HuH-7 (cell line): Measurements from ENCODE around the gene SEMA6A.

Experiments
- DNase-seq: peaks from one replicate; pipeline ENCODE4 v3.0.0; 2011; ENCODE audit warnings: low spot score

The SEMA6A gene

GRCh38 chr5:116437922-116438578 is 136.6 kb downstream of the SEMA6A start:
- no peak for DNase-seq

- no peak for DNase-seq
These were observed 137.3 kb downstream of the SEMA6A start for GRCh38 chr5:116437351-116437705.

DNA sequence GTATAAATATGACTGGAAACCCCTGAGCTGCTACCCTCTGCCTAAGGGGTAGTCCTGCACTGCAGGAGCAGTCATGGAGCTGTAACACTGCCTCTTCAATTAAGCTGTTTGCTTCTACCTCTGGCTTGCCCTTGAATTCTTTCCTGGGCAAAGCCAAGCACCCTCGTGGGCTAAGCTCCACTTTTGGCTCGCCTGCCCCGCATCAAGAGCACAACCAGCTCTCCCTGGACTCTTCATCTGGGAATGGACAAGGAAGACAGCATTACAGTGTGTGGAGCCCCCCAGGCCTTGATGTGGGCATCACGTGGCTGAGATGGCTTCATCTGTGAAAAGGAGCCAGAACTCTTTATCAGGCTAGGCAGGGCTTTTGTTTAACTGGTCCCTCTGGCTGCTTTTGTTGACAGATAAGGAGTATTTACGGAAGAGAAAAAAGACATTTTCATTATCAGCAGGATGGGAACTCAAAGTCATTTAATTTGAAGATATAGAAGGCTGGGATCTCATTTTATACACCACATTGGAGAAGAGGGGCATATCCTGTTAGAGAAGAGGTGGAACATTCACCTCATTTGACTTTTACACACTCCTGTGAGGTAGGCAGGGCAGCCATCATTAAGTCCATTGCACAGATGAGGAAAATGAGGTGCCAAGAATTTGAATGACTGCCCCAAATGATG is 137.8 kb downstream of the SEMA6A start:
- DNase-seq = no peak

DNA sequence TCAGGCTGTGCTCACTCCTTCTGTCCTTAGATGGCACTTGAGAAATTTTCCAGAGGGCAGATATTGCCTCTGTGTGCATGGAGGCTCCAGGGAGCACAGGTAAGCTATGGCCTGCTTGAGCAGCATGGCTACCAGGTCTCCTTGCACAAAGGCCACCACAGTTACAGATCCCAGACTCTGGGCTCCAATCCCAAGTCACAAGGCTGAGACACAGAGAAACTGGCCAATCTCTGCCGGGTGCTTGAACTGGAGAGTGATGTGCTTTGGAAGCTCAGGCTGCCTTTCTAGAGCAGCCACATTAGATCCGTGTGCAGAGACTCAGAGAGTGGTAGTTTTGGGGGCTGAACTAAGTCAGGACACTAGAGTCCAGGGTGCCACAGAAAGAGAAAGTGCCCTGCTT is 145.7 kb downstream of the SEMA6A start:
- no peak for DNase-seq

DNA sequence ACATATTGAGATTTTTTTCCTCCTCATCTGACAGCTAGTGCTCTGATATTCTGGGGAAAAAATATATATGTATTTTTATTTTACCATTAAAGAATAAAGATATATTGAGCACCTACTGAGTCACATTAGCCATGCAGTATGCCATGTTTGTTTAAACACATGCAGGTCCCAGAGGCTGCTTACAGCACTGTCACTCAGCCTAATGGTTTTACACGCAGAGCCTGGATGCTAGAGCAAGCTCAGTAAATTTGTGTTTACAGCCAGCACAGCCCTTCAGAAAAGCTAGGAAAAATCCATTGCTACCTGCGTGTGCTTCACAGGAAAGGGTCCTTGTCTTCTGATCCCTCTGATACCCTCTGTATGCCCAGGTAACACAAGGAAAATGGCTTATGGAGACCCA is 146.2 kb downstream of the SEMA6A start:
- no peak for DNase-seq

DNA sequence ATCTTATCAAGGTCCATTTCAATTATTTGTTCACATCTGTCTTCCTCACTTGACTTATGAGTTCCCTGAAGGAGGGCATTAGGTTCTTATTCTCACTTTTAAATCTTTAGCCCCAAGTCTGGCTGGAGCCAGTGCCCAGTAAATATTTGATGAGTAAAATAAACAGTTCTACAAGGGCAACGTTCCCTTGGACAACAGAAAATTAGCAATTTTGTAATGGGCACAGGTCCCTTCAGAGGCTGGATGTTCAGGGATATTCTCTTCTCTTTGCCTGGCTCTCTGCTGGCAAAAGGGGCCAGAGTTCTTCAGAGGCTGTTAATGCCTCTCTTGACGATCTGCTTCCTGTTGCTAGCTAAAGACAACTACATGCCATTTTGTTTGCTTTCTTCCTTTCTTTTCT is 149.7 kb downstream of the SEMA6A start:
- DNase-seq = no peak

DNA sequence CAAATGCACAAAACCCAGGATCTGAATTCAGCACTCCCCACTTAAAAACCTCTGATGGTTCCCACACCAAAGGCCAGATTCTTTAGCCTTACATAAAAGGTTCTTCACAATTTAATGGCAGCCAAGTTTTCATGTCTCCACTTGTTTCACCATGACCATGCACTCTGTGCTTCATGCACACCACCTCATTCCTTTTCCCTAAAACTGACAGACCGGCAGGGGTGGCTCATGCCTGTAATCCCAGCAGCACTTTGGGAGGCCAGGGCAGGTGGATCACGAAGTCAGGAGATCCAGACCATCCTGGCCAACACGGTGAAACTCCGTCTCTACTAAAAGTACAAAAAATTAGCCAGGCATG is 150.4 kb downstream of the SEMA6A start:
- DNase-seq = no peak

DNA sequence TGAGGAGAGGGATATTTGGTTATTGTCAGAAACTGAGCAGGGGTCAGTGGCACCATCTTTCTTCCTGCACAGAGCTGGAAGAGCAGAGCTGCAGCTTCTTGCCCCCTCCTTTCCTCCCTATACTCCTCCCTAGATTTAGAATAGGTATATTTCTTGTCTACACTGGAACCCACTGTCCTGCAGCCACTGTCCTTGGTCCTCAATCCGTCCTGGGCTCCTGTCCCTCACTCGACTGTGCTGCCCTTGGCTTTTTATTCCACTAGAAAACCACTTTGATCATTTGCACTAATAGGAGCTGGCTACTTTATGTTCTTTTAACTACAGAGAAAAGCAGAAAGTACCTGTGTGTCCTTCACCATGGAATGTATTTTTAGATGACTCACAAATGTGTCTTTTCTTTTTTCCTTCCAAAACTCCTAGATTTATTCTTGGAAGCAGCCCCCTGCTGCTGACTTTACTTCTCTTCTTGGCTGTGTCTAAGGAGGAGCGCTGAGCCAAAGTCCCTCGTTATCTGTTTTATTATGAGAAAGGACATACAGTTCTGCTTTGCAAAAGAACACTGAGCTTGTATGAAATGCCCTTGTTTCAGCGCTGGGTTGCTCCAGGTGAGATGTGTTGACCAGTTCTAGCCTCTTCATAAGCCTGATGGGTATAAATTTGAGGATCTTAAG is 150.9 kb downstream of the SEMA6A start:
- DNase-seq = no peak

DNA sequence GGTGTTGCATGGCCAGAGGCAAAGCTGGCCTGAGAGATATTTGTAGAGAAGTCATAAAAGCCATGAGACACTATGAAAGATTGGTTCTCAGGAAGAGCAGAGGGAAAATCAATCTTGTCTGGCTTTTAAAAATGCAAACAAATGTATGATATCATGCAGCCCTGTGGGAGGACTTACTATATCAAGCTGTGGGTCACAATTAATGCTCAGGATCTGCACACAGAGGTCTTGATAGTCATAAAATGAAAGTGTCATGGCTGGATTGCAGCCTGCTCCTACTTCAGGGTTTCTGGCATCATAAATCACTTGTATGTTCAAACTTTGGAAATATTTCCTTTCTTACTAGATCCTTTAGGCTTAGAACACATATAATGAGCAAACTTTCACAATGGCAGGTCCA is 151.5 kb downstream of the SEMA6A start:
- DNase-seq = no peak

GRCh38 chr5:116421080-116421629 is 153.5 kb downstream of the SEMA6A start:
- no peak for DNase-seq

GRCh38 chr5:116420540-116420939 is 154.1 kb downstream of the SEMA6A start:
- no peak for DNase-seq

GRCh38 chr5:116419258-116419657 is 155.4 kb downstream of the SEMA6A start:
- DNase-seq = no peak

- DNase-seq = no peak
These were observed 155.8 kb downstream of the SEMA6A start for GRCh38 chr5:116418774-116419173.

GRCh38 chr5:116418016-116418415 is 156.6 kb downstream of the SEMA6A start:
- no peak for DNase-seq

DNA sequence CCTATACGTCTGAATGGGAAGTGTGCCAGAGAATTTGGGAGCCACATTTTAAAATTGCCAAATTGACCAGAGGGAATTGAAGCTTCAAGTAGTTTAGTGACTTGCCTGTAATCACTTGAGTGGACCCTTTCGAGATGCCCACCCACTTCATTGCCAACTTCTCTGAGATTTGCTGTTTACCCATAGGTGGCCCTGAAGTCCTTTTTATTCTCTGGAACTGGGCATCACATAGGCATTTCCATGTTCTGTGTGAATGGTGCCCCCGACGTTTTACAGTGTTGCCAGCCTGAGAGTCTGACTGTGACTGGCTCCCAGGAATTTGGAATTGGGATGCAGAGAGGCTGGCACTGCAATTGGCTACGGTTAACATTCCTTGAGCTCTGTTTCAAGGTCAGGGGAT is 158.6 kb downstream of the SEMA6A start:
- DNase-seq = no peak

GRCh38 chr5:116415182-116415581 is 159.4 kb downstream of the SEMA6A start:
- DNase-seq = no peak

GRCh38 chr5:116411101-116411571 is 163.5 kb downstream of the SEMA6A start:
- DNase-seq = no peak

GRCh38 chr5:116410336-116410890 is 164.2 kb downstream of the SEMA6A start:
- DNase-seq = no peak

GRCh38 chr5:116409591-116410296 is 164.9 kb downstream of the SEMA6A start:
- DNase-seq = no peak

- DNase-seq = no peak
These were observed 168.1 kb downstream of the SEMA6A start for GRCh38 chr5:116406306-116407041.

DNA sequence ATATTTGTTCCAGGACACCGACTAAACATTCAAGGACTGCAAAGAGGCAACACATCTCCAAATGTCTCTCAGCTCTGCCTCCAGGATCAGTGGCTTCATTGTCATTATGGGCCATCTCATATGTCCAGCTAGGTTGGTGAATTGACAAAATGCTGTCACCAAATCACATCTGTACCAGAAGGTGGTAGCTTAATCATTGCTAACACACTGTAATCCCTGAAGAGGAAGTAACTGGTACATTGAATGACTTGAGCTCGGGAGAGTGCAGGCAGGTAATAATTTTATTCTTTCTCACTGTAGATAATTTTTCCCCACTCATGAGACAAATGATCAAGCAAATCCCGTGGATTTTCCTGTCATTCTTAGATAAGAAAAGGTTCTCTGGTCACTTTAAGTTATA is 169.8 kb downstream of the SEMA6A start:
- DNase-seq = no peak

DNA sequence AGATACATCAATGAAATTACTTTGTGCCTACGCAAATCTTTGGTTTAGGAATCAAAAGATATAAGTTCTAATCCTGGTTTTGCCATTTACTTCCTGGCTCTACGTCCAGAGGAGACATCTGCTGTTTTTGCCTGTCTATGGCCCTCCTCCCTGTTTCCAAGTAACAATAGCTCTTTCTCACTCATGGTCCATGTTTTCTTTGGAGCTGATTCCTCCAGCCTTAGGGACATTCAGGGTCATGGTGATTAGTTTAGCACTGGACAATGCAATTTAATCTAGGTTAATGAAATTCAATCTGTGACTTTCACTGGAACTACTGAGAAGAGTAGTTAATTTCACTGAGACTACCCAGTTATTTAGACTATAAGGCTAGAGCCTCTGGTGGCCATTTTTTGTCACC is 170.6 kb downstream of the SEMA6A start:
- DNase-seq = no peak
